Stimulated activated CD4-positive, alpha-beta T cell treated with anti-CD3 and anti-CD28 coated beads, Interleukin-1b, Interleukin-23, amount 100 ng/mL, for 24 hours (primary cell): ENCODE measurements around the gene OR10H3.
"Not testable (repeated sequence)": the region's sequence is repeated elsewhere in the genome, so short reads cannot be mapped to it uniquely, and the experiment has no call there.

ENCODE experiments used
- DNase-seq, 4 experiments: peaks; one replicate each; pipeline ENCODE4 v3.0.0-alpha.2; 2020; ENCODE audit warnings: low read depth in 4 of 4, low spot score in 1 of 4

The OR10H3 gene

GRCh38 chr19:15737722-15738121, at the start of gene OR10H3:
Gene OR10H3, plus strand, starts transcription at chr19:15737985. Its CDS starts 3,408 bp downstream, at chr19:15741393.
- no peak for DNase-seq

- no peak for DNase-seq
Observed at GRCh38 chr19:15696654-15697194, 41.1 kb upstream of the OR10H3 start.

GRCh38 chr19:15701757-15702533, 35.8 kb upstream of the OR10H3 start:
- no peak for DNase-seq

GRCh38 chr19:15702534-15702930, 35.3 kb upstream of the OR10H3 start:
- no peak for DNase-seq

- DNase-seq, result no peak
Observed at GRCh38 chr19:15714638-15715037, 23.1 kb upstream of the OR10H3 start.

- DNase-seq, result no peak
Observed at GRCh38 chr19:15715642-15716041, 22.1 kb upstream of the OR10H3 start.

- no peak for DNase-seq
Observed at GRCh38 chr19:15717809-15718208, 20.0 kb upstream of the OR10H3 start.

- DNase-seq, result no peak
Observed at GRCh38 chr19:15721268-15721667, 16.5 kb upstream of the OR10H3 start.

- no peak for DNase-seq
Observed at GRCh38 chr19:15722956-15723355, 14.8 kb upstream of the OR10H3 start.

- DNase-seq, result no peak
Observed at GRCh38 chr19:15727724-15728123, 10.1 kb upstream of the OR10H3 start, which contains the start of gene OR10H2. Gene OR10H2, plus strand, starts transcription at chr19:15728024. Its CDS starts 20 bp downstream, at chr19:15728044.

- DNase-seq, result no peak
Observed at GRCh38 chr19:15730538-15730937, 7.2 kb upstream of the OR10H3 start.

GRCh38 chr19:15732388-15732787, 5.4 kb upstream of the OR10H3 start:
- DNase-seq, result no peak

- no peak for DNase-seq
Observed at GRCh38 chr19:15733895-15734294, 3.9 kb upstream of the OR10H3 start.

- DNase-seq, result no peak
Observed at GRCh38 chr19:15740785-15741184, 3.0 kb downstream of the OR10H3 start.

GRCh38 chr19:15748239-15748638, 10.5 kb downstream of the OR10H3 start:
- no peak for DNase-seq

- no peak for DNase-seq
Observed at GRCh38 chr19:15758379-15758778, 20.6 kb downstream of the OR10H3 start.

- DNase-seq, result no peak
Observed at GRCh38 chr19:15759962-15760565, 22.3 kb downstream of the OR10H3 start.

GRCh38 chr19:15769586-15769985, 31.8 kb downstream of the OR10H3 start:
- DNase-seq, result no peak

GRCh38 chr19:15774159-15774558, 36.4 kb downstream of the OR10H3 start:
- DNase-seq, result not testable (repeated sequence)

GRCh38 chr19:15775249-15775648, 37.5 kb downstream of the OR10H3 start:
- DNase-seq, result no peak

GRCh38 chr19:15776264-15776663, 38.5 kb downstream of the OR10H3 start:
- no peak for DNase-seq
